GM18511 (cell line): ENCODE results near the gene NGB.
"Not testable (repeated sequence)": the region's sequence is repeated elsewhere in the genome, so short reads cannot be mapped to it uniquely, and the experiment has no call there.

ENCODE experiments used
- ATAC-seq: cut with Tn5 transposase; IDR thresholded peaks from one replicate; pipeline ENCODE4 v1.9.1; 2021; ENCODE audit warnings: mild to moderate bottlenecking, moderate library complexity; ENCODE audit not compliant: unreplicated experiment

Gene NGB

DNA sequence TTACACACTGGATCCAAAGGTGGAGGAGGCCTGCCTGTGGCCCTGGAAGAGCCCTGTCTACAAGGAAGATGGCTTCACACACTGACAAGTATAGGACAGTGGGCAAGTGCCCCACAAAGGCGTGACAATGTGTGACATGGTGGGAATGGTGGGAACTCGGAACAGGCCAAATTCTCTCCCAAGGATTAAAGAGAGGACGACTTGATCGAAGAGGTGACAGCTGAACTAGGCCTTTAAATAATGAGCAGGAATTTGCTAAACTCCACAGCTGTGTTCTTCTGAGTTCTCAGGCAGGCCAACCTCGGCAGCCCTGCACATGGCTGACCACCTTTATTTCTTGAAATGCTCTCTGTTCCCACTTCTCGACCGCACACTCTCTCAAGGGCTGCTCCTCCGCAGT, 25.9 kb upstream of the NGB start:
- no peak for ATAC-seq

DNA sequence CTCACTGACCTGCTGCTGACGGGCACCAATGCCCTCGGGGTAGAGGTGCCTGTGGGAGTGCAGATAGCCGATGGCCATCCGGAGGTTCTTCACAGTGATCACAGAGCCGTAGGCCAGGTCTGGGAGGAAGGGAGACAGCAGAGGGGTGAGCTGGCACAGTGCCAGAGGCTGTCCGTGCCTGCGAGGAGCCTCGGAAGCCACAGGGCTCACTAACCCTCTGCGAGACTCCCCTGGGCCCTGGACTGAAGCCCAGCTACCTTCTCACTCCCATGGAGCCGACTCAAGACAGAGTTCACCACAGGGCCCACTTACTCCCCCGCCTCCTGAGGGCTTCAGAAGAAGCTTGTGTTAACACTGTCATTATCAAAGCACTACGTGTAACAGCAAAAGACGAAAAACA, 25.1 kb upstream of the NGB start:
- no peak for ATAC-seq

DNA sequence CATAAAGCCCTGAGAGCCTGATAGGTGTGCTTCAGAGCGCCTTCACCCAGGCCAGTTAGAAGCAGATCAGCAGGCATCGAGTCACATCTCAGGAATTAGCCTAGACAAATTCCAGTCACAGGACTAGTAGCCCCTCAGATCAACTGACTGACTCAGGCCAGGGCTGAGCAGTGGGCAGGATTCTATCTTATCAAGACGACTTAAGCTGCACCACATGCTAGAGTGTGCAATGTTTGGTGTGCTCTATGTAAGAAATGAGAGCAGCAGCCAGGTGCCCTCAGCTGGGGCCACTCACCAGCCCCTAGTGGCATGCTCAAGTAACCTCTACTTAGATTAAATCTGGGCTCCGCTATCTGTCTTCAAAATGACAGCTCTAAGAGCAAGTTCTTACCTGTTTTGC, 19.7 kb upstream of the NGB start:
- no peak for ATAC-seq

DNA sequence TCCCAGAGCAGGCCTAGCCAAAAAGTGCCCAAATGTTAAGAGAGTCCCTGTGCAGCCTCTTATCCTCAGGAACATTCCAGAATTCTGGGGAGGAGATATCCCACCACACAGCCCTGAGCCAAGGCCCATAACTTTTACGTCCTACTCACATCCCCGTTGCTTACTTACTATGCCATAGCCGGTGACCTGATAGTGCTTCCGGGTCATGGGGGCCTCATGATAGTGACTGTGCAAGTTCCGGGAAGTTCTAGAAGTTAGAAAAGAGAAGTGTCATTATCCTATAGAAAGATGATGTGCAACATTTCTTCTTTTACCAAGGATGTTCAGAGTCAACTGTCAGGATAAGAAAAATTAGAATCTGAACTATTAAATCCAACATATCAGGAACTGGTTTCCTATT, 15.6 kb upstream of the NGB start:
- ATAC-seq: no peak

DNA sequence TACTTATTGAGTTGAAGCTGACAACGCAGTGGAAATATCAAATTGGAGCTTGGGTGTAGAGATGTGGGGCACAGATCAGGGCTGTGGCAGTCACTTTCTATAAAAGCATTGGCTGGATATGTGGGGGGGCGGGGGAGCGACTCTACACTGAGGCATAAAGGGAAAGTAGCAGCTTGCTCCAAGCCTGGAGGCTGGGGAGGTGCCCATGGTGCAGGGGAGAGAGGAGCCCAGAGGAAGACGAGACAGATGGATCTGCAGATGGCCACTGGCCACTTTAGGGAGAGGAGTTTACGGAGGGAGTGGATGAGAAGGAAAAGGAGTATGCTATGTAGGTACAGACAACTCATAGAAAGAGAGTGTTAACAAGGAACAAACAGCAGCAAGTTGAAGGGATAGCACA, 13.5 kb upstream of the NGB start:
- ATAC-seq: no peak

DNA sequence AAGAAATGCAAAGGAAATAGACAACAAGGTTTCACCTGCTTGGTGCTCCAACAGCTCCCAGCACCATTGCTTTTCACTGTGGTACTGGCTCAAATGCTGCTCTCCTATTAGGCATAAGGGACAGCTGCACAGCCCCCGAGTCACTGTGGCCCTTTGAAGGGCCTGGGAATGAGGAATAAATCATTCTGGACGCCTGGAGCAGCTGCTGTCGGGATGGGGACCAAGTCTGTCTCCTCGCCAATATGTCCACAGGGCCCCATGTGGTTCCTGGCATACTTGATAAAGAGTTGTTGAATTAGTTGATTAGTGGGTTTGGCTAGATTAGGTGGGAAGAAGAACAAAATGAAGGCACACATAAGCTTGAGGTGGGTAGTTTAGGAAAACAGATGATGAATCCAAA, 13.1 kb upstream of the NGB start:
- no peak for ATAC-seq

DNA sequence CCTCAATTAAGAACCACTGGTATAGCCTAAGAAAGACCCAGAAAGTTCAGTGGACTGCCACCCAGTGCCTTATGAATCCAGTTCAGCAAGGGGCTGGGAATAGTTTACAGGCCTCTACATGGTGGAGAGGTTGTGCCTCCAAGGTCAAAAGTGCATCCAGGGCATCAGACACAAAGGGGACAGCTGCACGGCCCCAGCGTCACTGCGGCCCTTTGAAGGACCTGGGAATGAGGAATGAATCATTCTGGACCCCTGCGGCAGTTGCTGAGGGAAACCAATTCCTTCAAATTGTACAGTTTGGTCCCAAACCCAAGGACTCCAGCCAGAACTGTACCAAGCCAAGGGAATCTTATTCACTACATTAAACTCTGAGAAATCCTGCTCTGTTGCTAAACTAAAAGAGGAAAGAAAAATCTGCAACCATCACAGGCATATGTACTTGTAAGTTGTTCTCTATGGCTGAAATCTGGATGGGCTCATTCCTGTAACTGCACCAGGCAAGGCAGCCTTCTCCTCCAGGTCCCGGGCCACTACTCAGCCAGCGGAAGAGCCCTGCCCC, 10.9 kb upstream of the NGB start:
- ATAC-seq: no peak

DNA sequence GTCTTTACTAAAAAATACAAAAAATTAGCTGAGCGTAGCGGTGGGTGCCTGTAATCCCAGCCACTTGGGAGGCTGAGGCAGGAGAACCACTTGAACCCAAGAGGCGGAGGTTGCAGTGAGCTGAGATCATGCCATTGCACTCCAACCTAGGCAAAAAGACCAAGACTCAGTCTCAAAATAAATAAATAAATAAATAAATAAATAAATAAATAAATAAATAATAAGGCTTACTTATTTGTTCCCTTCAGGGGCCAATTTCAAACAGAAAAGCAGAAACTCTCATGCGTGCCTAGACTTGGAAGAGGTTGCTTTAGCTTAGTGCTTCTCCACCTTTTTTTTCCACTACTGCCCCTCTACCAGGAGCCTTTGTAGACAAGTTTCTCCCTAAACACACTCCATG, 9.9 kb upstream of the NGB start:
- not testable (repeated sequence) for ATAC-seq

DNA sequence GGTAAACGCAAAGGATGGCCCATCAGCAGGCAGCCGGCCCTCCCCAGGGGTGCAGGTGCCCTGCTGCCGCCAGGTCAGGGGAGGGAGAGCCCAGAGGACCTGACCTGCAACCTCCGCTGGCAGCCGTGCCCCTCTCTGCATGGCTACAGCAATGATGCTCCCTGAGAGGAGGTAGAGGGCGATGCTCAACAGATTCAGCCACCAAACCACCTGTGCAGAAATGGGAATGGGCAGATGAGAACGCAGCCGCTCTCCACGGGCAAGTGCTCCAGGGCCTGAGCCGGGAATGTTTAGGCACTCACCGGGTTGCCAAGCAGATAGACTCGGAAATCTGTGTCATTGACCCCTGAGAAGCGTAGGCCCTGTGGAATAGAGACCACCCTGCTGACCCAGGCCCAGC, 8.7 kb upstream of the NGB start:
- no peak for ATAC-seq

DNA sequence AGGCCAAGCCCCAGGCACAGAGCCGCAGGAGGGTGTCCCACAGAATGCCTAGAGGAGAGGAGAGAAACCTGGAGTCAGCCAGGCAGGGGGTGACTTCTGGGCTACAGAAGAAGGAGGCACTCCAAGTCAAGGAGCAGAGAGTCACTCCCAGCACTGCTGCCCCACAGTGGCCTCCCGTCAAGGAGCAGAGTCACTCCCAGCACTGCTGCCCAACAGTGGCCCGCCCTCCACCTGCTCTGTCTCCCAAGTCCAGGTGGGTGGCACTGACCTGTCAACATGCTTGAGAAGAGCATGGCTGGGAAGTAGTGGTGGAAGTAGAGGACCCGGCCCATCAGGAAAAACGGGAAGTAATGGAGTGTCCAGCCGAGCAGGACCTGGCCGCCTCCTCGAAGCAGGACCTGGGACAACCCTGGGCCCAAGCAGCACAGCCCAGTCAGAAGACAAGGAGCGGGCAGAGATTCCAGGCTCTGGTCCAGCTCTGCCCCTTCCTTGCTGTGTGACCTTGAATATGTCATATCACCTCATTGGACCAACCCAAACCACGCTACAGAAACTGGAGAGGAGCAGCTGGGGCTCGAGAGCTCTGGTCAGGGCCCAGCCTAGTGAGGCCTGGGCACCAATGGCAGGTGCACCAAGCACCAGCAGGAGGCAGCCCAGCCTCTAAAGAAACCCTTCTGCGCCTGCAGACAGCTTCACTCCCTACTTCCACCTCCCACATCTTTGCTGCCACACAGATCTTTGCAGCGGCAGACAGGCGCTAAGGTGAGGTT, 7.6 kb upstream of the NGB start:
- no peak for ATAC-seq

DNA sequence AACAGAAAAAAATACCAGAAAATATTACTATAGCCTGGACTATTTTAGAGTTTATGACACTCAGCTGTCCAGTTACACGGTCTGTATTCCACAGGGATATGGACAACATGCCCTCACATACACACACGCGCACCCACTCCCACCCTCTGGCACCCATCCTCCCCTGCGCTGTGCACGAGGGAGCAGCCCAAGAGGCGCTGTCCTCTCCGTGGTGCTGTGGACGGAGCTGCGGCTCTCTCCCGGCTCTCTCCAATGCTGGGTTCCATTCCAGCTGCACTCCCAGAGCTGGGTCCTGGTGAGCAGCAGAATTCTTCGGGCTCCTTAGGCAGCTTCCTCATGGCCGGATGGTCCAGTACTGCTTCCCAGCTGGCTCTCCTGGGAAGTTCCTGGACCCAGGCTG, 6.0 kb upstream of the NGB start:
- ATAC-seq: no peak

DNA sequence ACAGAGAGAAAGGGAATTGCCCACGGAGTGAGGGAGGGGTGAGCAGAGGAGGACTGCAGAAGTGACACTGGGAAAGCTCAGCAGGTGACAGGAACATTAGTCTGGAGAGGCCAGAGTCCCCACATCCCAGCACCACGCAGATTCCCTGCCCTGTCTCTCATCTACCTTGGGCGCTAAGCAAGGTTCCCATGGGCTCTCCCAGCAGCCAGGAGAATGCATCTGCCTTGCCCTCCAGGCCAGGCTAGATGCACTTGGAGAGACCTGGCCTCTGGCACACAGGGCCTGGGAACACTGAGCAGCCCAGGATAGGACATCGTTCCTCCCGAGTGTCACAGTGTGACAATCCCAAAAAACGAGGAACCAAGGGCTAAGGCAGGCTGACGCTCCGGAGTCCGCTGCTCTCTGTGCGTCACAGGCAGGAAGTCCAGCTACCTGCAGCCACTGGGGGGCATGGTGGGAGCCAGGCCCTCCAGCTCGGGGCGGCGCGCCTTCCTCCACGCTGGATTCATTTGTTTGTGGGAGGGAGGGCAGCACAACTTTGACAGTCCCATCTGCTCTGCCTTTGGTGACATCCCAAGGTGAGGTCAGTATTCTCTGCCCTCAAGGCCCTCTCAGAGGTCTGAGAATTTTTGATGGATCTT, 5.4 kb upstream of the NGB start:
- no peak for ATAC-seq

DNA sequence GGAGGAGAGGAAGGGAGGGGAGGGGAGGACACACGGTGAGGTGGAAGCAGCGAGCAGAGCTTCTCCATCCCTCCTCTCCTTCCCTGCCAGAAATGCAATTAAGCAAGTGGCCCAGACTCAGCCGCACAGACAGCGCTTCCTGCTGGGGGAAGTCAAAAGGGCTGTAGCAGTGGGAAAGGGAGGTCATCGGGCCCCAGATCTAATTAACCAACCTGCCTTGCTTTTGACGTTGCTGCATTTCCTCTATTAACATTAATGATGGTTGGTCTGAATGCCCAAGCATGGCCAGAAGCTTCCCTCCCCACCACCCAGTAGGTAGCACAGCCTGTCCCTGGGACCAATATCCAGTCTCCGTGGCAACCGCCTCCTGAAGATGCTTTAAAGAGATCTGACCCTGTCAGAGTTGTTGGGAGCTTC, 4.6 kb upstream of the NGB start:
- no peak for ATAC-seq

DNA sequence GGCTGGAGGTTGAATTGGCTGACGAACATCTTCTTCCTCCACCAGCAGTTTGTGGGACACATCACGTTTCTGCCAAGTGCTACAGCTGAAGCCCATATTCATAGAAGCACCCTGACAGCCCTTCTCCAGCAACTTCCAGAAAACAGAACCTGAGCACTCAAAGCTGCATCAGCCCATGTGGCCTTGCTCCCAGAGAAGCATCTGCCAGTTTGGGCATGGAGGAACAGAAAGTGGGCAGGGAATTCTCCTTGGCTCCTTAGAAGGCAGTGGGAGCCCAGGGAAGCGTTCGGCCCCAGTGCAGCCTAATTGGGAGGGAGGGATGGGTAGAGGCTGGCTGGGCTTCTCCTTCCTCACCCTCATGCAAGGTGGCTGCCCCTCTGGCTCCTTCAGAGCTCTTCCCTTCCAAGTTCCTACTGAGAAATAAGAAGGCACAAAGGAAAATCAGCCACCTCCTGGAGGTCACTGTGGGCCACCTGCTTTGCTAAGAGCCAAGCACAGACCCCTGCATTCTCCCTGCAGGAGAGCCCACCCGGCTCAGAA, 4.1 kb upstream of the NGB start:
- ATAC-seq: no peak

DNA sequence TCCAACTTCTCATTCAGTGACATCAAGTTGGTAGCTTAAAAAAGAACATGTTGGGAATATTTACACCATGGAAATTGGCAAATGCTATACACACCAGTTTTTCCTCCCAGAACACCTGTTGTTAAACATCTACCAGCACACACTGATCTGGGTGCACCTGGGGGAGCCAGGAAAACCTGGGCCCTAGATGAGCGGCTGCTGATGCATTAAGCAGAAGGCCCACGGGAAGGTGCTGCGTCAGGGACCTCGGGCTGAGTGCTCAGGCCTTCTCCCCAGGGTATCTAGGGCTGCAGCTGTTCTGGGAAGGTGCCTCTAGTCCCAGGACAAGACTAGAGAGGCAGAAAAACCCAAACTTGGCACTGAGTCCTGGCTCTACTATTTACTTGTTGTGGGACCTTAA, 2.8 kb upstream of the NGB start:
- no peak for ATAC-seq

DNA sequence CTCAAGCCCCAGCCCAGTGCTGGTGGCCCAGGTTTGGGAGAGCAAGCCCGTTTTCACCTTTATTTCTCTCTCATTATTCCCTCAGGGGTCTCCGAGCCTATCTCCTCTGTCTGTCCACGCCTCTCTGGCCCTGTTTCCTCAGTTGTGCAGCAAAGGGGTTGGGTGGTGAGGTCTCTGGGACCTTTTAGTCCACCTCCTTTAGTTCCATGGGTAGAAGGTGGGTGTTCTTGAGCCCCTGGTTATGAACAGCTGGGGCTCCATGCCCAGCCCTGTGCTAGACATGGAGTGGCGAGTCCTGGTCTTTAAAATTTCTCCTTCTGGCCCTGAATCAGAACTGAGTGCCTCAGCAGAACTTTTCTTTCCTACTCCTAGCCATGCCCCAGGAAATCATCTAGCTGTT, 1.3 kb upstream of the NGB start:
- ATAC-seq: no peak

DNA sequence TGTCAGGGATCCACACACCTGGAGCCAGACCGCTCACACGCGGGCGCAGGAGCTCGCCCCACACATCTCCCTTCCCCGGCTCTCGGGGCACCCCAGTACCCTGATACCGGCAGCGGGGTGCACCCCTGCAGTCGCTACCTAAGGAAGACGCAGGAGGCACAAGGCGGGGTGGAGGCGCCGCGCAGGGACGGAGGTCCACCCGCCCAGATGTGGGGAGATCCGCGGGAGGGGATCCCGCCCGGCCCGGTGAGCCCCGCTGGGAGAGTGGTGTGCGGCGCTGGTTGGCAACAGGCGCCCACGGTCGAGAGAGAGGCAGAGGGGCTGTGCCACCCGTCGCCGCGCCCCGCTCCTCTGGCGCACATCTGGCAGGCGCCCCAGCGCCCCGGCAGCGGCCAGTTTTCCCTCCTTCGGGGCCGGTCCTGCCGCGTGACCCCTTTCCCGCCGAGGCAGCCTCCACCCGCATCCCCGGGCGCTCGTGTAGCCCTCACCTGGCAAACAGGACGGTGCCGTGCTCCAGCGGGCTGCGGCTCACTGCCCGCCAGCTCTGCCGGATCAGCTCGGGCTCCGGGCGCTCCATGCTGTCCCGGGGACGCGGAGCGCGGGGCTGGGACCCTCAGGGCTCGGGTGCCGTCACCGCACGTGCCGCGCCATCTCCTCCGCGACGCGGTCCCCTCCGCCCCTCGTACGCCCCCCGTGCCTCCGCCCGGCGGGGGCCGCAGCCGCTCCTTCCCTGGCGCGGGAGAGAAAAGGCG, 469 bp downstream of the NGB start:
- ATAC-seq: no peak

DNA sequence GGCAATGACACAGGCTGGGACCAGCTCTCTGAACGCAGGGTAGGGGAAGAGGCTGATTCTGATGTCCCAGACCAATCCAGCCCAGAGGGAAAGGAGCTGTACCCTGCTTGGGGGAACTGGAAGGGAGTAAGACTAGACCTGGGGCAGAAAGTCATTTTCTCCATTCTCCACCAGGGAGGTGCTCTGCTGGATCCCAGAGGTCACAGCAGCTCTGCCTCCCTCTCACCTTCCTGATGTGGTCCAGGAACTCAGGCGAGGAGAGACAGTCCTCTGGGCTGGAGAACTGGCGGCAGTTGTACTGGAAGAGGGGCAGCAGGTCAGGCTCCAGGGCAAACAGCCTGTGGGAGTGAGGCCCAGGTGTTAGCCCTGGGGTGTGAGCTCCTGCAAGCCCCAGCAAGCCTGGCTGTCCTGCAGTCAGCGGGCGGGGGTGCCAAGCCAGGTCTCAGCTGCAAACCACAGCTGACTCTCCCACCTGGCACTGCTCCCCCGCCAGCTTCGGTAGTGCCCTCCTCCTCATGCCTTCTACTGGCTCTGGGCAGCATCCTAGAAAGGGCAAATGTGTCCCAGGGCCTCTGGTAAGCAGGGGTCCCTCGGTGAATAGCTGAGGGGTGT, 1.9 kb downstream of the NGB start:
- no peak for ATAC-seq

DNA sequence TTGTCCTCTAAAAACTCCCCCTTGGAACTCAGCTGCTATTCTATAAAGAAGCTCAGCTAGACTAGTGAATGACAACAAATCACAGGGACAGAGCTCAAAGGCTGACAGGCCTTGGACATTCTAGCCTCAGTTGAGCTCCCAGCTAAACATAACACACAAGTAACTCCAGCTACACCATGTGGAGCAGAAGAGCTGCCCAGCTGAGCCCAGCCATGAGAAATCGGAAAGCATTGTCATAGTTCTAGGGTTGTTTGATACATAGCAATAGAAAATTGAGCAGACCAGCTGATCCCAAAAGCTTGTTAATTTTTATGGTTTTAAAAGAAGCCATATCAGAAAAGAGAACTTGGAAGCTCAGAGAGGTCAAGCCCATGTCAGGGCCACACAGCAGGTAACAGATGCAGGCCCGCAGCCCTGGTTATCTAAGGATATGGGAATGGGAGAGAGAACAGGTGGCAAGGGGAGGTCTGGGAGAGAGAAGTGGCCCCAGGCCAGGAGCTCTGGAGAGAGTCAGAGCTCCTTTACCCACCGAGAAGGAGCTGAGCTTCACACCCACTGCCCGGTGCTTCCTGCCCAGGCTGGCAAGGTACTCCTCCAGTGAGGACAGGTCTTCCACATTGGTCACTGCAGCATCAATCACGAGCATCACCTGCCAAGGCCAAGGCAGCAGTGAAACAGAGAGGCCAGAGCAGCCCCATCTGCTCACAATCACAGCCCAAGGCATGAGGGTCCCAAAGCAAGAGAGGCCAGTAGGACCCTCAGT, 2.9 kb downstream of the NGB start:
- ATAC-seq: no peak

DNA sequence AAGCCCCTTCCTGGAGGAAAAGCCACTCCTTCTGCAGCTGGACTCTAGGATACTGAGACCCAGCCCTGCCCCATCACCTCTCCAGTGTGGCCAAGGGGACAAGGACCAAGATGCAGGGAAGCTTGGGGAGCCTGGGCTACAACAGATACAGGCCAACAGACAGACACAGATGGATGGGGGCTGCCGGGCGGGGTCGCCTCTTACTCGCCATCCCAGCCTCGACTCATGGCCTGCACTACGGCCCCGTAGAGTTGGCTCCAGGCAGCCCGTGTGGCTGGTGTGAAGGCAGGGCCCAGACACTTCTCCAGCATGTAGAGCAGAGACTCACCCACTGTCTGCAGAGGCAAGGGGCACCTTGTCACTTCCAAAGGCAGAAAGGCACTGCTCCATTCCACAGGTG, 4.7 kb downstream of the NGB start:
- ATAC-seq: no peak
